ENCODE measurements around the gene GPC5.

The GPC5 gene

DNA sequence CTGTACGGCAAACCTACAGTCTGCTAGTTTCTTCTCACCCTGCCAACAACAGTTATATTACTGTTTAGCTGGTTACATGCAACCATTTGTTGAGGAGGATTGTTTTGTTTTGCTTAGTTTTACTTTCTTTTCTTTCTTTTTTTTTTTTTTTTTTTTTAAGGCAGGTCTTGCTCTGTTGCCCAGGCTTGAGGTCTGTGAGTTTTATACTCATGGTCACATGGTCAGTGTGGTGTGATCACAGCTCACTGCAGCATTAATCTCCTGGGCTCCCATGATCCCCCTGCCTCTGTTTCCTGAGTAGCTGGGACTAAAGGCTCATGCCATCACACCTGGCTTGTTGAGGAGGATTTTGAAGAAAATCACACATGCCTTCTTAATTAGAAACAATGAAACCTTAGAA is 505.6 kb downstream of the GPC5 start:
- FAIRE-seq: no peak

DNA sequence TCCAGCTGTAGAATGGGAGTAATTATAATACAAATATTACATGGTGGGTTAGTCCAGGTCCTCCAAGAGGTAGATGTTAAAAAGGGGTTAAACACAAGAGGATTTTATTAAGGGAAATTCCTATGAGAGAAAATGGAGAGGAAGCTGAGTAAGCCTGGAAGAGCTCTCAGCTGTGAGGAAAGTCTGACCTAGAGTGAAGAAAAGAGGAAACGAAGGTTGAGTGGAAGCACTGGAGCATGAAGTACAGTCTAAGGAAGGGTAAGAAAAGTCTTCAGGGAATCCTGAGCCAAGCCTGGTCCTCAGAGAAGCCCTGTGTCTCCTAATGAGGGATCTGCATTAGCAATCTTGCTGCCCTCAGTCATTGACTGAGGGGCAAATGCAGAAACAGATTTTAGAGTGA is 506.2 kb downstream of the GPC5 start:
- FAIRE-seq: no peak

DNA sequence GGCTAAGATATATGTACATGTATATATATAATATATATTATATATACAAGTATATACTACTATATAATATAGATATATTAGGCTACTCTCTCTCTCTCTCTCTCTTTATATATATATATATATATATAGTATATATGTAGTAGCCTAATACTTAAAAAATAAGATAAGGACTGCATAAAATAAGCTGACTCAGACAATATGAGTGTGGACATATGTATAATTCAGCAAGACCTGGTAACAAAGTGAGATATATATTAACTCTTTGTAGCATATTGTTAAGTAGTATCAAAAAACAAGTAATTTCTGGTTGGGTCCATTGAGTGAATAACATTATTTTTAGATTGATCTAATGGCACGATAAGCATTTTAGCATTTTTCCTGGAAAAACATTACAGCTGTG is 509.0 kb downstream of the GPC5 start:
- FAIRE-seq: no peak

- no peak for FAIRE-seq
These were observed 511.2 kb downstream of the GPC5 start for GRCh38 chr13:91909617-91910016.

DNA sequence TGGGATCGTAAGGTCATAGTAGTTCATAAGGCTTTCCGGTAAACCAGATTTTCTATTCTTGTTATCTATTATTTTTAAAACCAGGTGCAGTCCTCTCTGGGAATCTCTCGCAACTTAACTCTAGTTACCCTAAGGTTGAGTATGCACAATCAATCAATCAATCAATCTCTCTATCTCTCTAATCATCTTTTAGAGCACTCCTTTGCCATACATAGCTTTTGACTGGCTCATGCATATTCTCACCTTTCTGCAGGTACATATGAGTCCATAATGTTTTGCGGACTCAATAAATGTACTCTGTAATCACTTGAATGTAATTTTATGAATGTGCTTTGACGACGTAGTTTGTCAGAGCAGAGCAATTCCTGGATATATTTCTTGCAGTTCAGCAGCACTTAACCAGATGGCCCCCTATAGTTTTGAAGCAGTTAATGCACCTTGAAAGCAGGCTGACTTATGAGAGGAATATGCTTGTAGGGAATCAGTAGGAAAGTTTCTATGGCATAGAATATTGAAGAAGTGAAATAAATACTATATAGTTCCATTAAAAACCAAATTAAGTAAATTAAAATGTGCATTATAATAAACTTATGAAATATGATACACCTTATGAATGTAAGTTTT is 524.7 kb downstream of the GPC5 start:
- FAIRE-seq: no peak

DNA sequence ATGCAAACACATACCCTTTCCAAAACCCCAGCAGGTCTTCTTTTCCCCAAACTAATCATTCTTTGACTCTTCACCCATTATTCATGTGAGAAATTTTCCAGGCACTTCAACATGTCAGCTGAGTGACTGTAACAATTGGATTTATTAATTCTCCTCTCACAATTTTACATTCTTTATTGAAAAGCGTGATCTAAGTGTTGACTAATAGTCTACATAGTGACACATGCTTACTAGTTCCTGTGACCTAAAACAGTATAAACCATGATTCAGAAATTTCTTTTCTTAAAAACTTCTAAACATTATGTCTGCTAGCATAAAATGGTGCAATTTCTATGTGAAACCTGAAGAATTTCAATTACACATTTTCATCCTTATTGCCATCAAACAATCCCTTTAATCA is 532.3 kb downstream of the GPC5 start:
- no peak for FAIRE-seq

GRCh38 chr13:91934354-91934753 is 535.9 kb downstream of the GPC5 start:
- no peak for FAIRE-seq

DNA sequence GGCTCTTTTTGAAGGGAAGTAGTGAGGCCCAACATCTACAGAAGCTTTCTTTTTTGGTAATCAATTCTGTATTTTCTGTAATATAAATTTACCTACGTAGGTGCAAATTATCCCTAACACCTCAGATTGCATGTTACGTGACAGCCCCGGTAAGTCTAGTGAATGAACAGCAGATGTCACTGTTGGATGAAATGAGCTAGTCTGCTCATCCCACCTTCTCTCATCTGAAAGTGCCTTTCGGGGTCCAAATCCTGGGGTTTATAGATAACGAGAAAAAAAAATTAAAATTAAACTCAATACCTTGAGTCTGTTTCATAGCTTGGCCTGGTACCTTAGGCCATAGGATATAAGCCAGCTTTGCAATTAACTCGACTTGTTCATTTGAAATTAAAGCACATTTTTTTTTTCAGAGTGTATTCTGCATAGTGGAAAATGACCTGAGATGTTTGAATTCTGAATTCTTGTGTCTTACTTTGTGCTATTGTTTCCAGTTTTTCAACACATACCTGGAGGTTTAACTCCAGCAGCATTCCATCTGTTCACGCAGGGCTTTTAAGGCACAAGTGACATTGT is 548.2 kb downstream of the GPC5 start:
- no peak for FAIRE-seq

GRCh38 chr13:91948736-91949135 is 550.3 kb downstream of the GPC5 start:
- FAIRE-seq: no peak

DNA sequence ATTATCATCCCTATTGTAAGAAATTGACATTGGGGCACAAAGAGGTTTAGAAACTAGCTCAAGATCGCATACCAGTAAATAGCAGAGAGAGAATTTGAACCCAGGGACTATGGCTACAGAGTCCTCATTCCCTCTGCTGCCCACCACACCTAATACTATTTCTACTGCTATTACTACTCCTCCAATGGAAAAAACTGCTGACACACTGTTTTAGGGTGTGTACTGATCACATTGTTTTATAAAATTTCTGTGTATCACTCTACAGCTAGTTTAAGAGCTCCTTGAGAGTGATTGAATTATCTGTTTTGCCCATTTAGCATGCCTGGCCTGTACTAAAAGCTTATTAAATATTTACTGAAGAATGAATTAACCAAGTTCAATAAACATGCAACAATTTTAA is 552.4 kb downstream of the GPC5 start:
- FAIRE-seq: no peak

DNA sequence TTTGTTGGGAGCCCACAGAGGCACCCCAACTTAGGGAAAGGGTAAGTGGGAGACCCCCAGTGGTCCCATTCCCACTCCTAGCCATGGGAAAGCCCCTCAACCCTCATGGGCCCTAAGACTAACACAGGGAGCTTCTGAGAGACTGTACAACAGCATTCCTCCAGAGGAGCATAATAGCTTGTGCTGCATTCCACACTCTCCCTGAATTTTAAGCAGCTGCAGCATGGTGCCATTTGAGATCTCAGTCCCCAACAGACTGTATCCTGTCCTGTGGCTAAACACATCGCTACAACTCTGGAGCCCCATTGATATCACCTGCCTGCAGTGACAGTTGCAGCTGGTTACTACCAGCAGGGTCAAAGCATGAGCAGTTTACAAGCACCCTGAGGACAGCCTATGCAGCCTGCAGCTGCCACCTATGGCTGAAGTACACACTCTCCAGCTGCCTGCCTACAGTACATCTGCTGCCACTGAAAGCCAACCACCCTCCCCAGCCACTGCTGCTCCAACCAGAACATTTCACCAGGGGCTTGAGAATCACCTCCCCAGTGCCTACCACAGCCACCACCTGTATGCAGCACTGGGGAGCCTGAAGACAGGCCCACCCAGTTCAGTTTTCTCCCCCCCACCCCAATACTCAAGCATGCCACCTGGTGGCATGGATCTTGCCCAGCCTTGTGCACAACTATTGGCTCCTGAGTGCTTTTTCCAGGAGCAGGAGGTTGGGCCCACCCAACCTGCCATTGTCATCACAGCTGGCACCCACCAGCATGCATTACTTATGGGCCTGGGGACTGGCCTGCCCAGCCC is 557.3 kb downstream of the GPC5 start:
- no peak for FAIRE-seq

DNA sequence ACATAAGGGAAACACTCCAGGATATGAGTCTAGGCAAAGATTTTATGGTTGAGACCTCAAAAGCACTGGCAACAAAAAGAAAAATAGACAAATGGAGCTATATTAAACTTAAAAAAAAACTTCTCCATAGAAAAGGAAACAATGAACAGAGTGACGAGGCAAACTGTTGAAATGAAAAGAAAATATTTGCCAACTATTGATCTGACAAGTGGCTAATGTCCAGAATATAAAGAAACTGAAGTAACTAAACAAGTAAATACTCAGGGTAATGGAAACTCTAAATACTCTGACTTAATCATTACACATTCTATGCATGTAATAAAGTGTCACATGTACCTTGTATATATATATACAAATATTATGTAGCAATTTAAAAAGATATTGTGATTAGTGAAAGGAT is 562.5 kb downstream of the GPC5 start:
- FAIRE-seq: no peak

DNA sequence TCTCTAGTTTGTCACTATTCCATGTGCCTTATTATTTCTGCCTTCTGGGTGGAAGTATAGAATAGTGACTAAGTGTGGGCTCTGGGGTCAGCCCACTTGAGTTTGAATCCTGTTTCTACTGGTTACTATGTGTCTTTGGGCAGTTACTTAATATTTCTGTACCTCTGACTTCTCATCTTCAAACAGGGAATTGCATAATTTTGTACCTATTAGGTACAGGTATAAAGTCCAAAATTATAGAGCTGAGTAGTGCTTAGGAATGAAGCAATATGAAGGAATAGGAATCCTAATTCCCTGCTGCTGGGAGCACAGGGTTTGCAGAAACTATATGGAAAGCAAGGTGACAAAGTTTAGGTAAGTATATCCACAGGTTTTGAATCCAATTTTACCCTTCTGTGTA is 564.5 kb downstream of the GPC5 start:
- FAIRE-seq: no peak

GRCh38 chr13:91965511-91965910 is 567.1 kb downstream of the GPC5 start:
- FAIRE-seq: no peak

DNA sequence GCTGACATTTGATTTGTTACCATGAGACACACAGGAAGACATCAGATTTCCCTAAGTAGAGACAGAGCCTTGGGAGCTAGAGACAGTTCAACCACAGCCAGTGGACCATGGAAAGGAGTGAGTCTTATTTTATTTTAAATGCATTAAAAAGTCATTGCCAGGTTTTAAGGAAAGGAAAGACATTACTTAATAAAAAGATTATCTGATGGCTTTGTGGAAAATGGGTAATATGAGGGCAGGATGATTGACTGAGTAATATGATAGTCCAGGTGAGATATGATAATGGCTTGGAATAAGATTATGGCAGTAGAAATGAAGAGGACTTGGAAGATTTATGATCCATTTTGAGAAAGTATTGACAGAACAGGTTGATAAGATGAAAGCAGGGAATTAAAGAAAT is 580.1 kb downstream of the GPC5 start:
- FAIRE-seq: no peak

GRCh38 chr13:91986761-91987483 is 588.5 kb downstream of the GPC5 start:
- FAIRE-seq: no peak

GRCh38 chr13:91988331-91988730 is 589.9 kb downstream of the GPC5 start:
- no peak for FAIRE-seq

DNA sequence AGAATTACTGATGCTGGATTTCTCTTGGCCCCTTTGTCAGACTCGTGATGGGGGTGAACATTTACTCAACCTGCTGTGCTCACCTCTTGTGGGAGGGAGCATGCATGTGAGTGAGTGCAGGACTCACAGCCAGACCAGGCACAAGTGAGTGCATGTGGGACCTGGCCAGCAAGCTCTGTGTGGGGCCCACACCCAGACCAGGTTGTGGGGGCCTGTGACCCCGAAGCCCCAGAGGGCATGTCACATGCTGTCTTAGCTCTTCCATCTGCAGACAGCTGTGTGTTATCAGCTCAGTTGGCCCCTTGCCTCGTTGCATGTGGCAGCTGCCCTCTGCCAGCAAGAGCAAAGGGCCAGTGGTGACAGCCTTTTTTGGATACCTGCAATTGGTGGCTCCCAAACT is 614.4 kb downstream of the GPC5 start:
- no peak for FAIRE-seq

DNA sequence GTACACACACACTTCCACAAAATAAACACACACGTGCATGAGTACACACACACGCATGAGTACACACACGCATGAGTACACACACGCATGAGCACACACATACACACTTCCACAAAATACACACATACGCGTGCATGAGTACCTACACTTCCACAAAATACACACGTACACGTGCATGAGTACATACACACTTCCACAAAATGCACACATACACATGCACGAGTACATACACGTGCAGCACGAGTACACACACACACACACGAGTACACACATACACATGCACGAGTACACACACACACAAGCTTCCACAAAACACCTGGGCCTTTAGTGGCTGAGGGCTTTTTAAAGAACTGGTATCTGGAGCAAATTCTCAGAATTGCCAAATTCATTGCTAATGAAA is 619.3 kb downstream of the GPC5 start:
- no peak for FAIRE-seq

DNA sequence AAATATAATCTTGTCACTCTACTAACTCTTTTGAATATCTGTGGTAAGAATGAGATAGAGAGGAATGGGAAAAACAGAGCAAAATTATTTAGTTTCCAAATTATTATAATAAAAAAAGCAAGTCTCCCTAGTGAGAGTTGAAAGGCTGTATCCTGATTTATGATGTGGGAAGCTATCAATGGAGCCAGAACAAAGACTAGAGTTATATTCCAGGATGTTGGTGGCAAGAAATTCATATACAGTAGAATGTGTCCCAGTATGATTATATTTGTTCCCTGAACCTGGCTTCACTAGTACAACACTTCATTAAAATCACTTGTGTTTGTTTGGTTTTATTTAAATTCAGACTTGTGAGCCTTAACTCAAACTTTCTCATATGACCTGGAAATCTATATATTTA is 630.3 kb downstream of the GPC5 start:
- FAIRE-seq: no peak

DNA sequence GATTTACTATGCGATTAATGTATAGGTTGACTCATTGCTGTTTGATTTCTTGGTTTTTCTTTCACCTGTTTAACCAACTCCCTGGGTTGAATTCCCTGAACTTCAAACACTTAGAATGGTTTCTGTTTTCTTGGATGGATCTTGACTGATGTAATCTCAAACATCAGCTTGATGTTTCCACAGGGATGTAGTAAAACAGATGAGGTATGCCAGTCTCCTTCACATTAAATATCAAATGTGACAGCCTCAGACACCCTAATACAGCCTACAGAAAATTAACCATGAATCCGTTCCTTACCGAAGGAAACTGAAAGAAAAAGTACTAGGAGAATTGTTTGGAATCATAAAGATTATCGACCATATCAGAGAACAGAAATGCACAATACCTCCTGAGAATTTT is 631.2 kb downstream of the GPC5 start:
- FAIRE-seq: no peak

DNA sequence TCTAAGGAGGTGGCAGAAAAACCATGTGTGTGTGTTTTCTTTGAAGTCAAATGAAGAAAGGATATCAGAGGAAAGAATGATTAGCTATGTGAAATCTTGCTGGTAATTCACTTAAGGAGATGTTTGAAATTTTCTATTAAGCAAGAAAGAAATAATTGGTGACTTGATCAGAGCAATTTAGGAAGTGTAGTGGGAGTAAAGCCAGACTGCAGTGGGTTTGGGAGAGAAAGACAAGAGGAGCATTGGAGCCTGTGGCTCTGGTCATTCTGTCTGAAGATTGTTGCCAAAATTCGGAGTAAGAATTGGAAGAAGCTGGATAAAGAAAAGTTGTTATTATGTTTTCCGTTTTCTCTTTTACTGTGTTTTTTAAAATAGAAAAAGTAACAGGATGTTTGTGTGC is 640.5 kb downstream of the GPC5 start:
- no peak for FAIRE-seq

GRCh38 chr13:92042522-92042921 is 644.1 kb downstream of the GPC5 start:
- FAIRE-seq: no peak

GRCh38 chr13:92044351-92044750 is 645.9 kb downstream of the GPC5 start:
- no peak for FAIRE-seq
